H1 (cell line): Measurements from ENCODE around the gene SNX27. TPM values are rescaled to one million over a fixed set of nuclear protein-coding genes. Genes with fewer than 3 reads are reported as not detected.

Experiments used
- CTCF ChIA-PET: fragments of 300-600 bp; sonication (Branson Sonifier 250); formaldehyde crosslinking; loops from one replicate; lab custom pipeline; 2021; ENCODE audit not compliant: partially characterized antibody; lab: Charles Lee
- POLR2A ChIA-PET: fragments of 300-600 bp; sonication (Branson Sonifier 250); formaldehyde crosslinking; loops from one replicate; lab custom pipeline; 2021; ENCODE audit warnings: inconsistent platforms; ENCODE audit not compliant: partially characterized antibody; lab: Charles Lee
- DNase-seq, 2 experiments: peaks; one replicate each; pipeline versions ENCODE4 v3.0.0 to v3.0.0-alpha.2; 2010 to 2022; ENCODE audit warnings: low spot score in 2 of 2, low read depth in 1 of 2, mixed read lengths in 1 of 2
- FAIRE-seq: peaks from 2 replicates; lab custom pipeline; 2011; peaks lifted over from hg19 to GRCh38; lab: Jason Lieb, UNC
- H2AFZ ChIP-seq: 2 replicates; pipeline ENCODE4 v1.8.1; 2012; ENCODE audit warnings: low read length, inconsistent platforms
- H2AK5ac ChIP-seq: 2 replicates; pipeline ENCODE4 v1.6.1; 2013; ENCODE audit warnings: low read depth, low read length
- H2BK120ac ChIP-seq: replicated peaks from 2 replicates; pipeline ENCODE3; 2013; ENCODE audit warnings: low read depth, low read length, inconsistent platforms
- H2BK12ac ChIP-seq: 2 replicates; pipeline ENCODE4 v1.6.1; 2013; ENCODE audit warnings: low read depth, low read length
- H2BK15ac ChIP-seq: 2 replicates; pipeline ENCODE4 v1.6.1; 2013; ENCODE audit warnings: low read length
- H2BK20ac ChIP-seq: 2 replicates; pipeline ENCODE4 v1.6.1; 2013; ENCODE audit warnings: low read length
- H2BK5ac ChIP-seq: 2 replicates; pipeline ENCODE4 v1.6.1; 2013; ENCODE audit warnings: low read depth, low read length
- H3K14ac ChIP-seq: 2 replicates; pipeline ENCODE4 v1.6.1; 2013; ENCODE audit warnings: inconsistent platforms; ENCODE audit not compliant: insufficient read length
- H3K18ac ChIP-seq: 2 replicates; pipeline ENCODE4 v1.6.1; 2013; ENCODE audit warnings: low read length; ENCODE audit errors: extremely low read depth
- H3K23ac ChIP-seq: 2 replicates; pipeline ENCODE4 v1.6.1; 2013; ENCODE audit warnings: inconsistent platforms; ENCODE audit not compliant: insufficient read length
- H3K23me2 ChIP-seq: 2 replicates; pipeline ENCODE4 v1.6.1; 2013; ENCODE audit warnings: low read depth, low read length
- H3K27ac ChIP-seq: 2 replicates; pipeline ENCODE4 v1.6.1; 2011; ENCODE audit warnings: low read depth, low read length, inconsistent platforms
- H3K27me3 ChIP-seq, 4 experiments: replicated peaks in 1 of 4; 1 replicate in 1 of 4; 2 replicates in 3 of 4; pipeline versions ENCODE4 v1.6.1 to v1.8.1; 2011 to 2013; ENCODE audit warnings: low read length in 3 of 4, mild to moderate bottlenecking in 3 of 4, inconsistent platforms in 2 of 4, mixed read lengths in 2 of 4, moderate library complexity in 1 of 4; ENCODE audit not compliant: control insufficient read depth in 3 of 4, insufficient read depth in 3 of 4; ENCODE audit errors: extremely low read depth in 1 of 4
- H3K36me3 ChIP-seq, 4 experiments: 2 replicates each; pipeline versions ENCODE4 v1.6.1 to v1.8.1; 2011 to 2013; ENCODE audit warnings: mild to moderate bottlenecking in 4 of 4, low read length in 3 of 4, moderate library complexity in 2 of 4, control low read depth in 1 of 4, inconsistent platforms in 1 of 4; ENCODE audit not compliant: insufficient read depth in 4 of 4, control insufficient read depth in 2 of 4
- H3K4ac ChIP-seq: replicated peaks from 2 replicates; pipeline ENCODE3; 2013; ENCODE audit warnings: low read length, low read depth, mixed read lengths, inconsistent platforms; ENCODE audit not compliant: insufficient read length
- H3K4me1 ChIP-seq, 4 experiments: replicated peaks in 1 of 4; 1 replicate in 1 of 4; 2 replicates in 3 of 4; pipeline versions ENCODE4 v1.6.1 to v1.8.1; 2011 to 2013; ENCODE audit warnings: low read length in 3 of 4, inconsistent platforms in 2 of 4, mixed read lengths in 1 of 4; ENCODE audit not compliant: insufficient read depth in 4 of 4, control insufficient read depth in 3 of 4
- H3K4me2 ChIP-seq, 2 experiments: 2 replicates each; pipeline versions ENCODE4 v1.6.1 to v1.8.1; 2011 to 2013; ENCODE audit warnings: low read depth in 2 of 2, low read length in 2 of 2, control low read depth in 1 of 2, inconsistent platforms in 1 of 2, mild to moderate bottlenecking in 1 of 2; ENCODE audit not compliant: insufficient read depth in 1 of 2
- H3K4me3 ChIP-seq, 4 experiments: fragments of 200-600, 300-600 bp in 1 of 4; sonication (generic), shearing (Covaris generic), sonication (Bioruptor Twin) in 1 of 4; 2 replicates each; pipeline versions ENCODE4 v1.5.1 to v1.8.1; 2011 to 2016; ENCODE audit warnings: low read length in 4 of 4, low read depth in 3 of 4, control low read depth in 2 of 4, inconsistent platforms in 2 of 4, mild to moderate bottlenecking in 2 of 4, mixed read lengths in 1 of 4, moderate library complexity in 1 of 4; ENCODE audit not compliant: insufficient read depth in 2 of 4; ENCODE audit errors: extremely low read depth in 1 of 4
- H3K56ac ChIP-seq: replicated peaks from 2 replicates; pipeline ENCODE3; 2013; ENCODE audit warnings: low read depth, mild to moderate bottlenecking, mixed read lengths, low read length, inconsistent platforms; ENCODE audit not compliant: insufficient read length
- H3K79me1 ChIP-seq: 2 replicates; pipeline ENCODE4 v1.6.1; 2013; ENCODE audit warnings: low read depth, low read length, control low read depth
- H3K79me2 ChIP-seq, 2 experiments: 2 replicates each; pipeline versions ENCODE4 v1.6.1 to v1.8.1; 2012 to 2013; ENCODE audit warnings: low read length in 2 of 2, mild to moderate bottlenecking in 2 of 2, inconsistent platforms in 1 of 2; ENCODE audit not compliant: insufficient read depth in 2 of 2, control insufficient read depth in 1 of 2
- H3K9ac ChIP-seq, 4 experiments: replicated peaks in 1 of 4; 1 replicate in 1 of 4; 2 replicates in 3 of 4; pipeline versions ENCODE4 v1.6.1 to v1.8.1; 2011 to 2013; ENCODE audit warnings: low read depth in 3 of 4, low read length in 3 of 4, control low read depth in 2 of 4, mild to moderate bottlenecking in 2 of 4, moderate library complexity in 2 of 4, inconsistent platforms in 1 of 4; ENCODE audit errors: extremely low read depth in 1 of 4
- H3K9me3 ChIP-seq, 2 experiments: 2 replicates each; pipeline versions ENCODE4 v1.6.1 to v1.8.1; 2012 to 2013; ENCODE audit warnings: mild to moderate bottlenecking in 2 of 2, moderate library complexity in 2 of 2, control low read depth in 1 of 2, inconsistent platforms in 1 of 2, low read depth in 1 of 2, low read length in 1 of 2, mixed read lengths in 1 of 2; ENCODE audit not compliant: insufficient read depth in 2 of 2
- H4K20me1 ChIP-seq, 2 experiments: replicated peaks in 1 of 2; 2 replicates each; pipeline versions ENCODE3 to v1.8.1; 2011 to 2013; ENCODE audit warnings: inconsistent platforms in 2 of 2, low read length in 2 of 2, mild to moderate bottlenecking in 1 of 2; ENCODE audit not compliant: insufficient read depth in 2 of 2, control insufficient read depth in 1 of 2
- H4K5ac ChIP-seq: 2 replicates; pipeline ENCODE4 v1.6.1; 2013; ENCODE audit warnings: low read length, low read depth, mixed read lengths, inconsistent platforms; ENCODE audit not compliant: insufficient read length
- H4K8ac ChIP-seq: 2 replicates; pipeline ENCODE4 v1.8.0; 2013; ENCODE audit warnings: mild to moderate bottlenecking, moderate library complexity, low read length, inconsistent platforms; ENCODE audit not compliant: insufficient read depth; ENCODE audit errors: extremely low read depth
- H4K91ac ChIP-seq: replicated peaks from 2 replicates; pipeline ENCODE3; 2013; ENCODE audit warnings: low read length, mixed read lengths, inconsistent platforms; ENCODE audit not compliant: insufficient read length
- CBX5 ChIP-seq: fragments of 300-800, 300-1000 bp; sonication (generic); IDR thresholded peaks from 2 replicates; pipeline ENCODE4 v1.7.1; 2016; ENCODE audit warnings: antibody characterized with exemption, low read length, low read depth
- CBX8 ChIP-seq: fragments of 300-800, 300-1000 bp; sonication (generic); IDR thresholded peaks from 2 replicates; pipeline ENCODE4 v1.7.1; 2016; ENCODE audit warnings: low read depth, low read length, borderline replicate concordance
- KDM4A ChIP-seq: IDR thresholded peaks from one replicate; pipeline ENCODE4 v1.7.1; 2012; ENCODE audit warnings: low read depth, mild to moderate bottlenecking, moderate library complexity, low read length, inconsistent platforms; ENCODE audit not compliant: severe bottlenecking
- KDM5A ChIP-seq: fragments of 200-600 bp; IDR thresholded peaks from 2 replicates; pipeline ENCODE4 v1.7.1; 2012; ENCODE audit warnings: mild to moderate bottlenecking, low read length, inconsistent platforms, mixed read lengths
- NRF1 ChIP-seq: IDR thresholded peaks from 2 replicates; pipeline ENCODE4 v1.6.1; 2011; ENCODE audit warnings: mild to moderate bottlenecking, low read depth, low read length, improper control_type of control experiment
- POLR2A ChIP-seq, 2 experiments: IDR thresholded peaks; 1 replicate in 1 of 2; 2 replicates in 1 of 2; pipeline ENCODE4 v1.6.1; 2011; ENCODE audit warnings: low read depth in 2 of 2, low read length in 2 of 2, mild to moderate bottlenecking in 2 of 2; ENCODE audit errors: control extremely low read depth in 1 of 2
- RAD21 ChIP-seq, 2 experiments: IDR thresholded peaks in 1 of 2; conservative IDR thresholded peaks in 1 of 2; 2 replicates each; pipeline ENCODE4 v1.6.1; 2011; ENCODE audit warnings: low read depth in 2 of 2, low read length in 2 of 2, improper control_type of control experiment in 1 of 2, inconsistent platforms in 1 of 2, mild to moderate bottlenecking in 1 of 2, moderate library complexity in 1 of 2
- SRF ChIP-seq: IDR thresholded peaks from 2 replicates; pipeline ENCODE4 v1.6.1; 2011; ENCODE audit warnings: mild to moderate bottlenecking, low read depth, low read length, moderate library complexity
- TCF12 ChIP-seq: IDR thresholded peaks from 2 replicates; pipeline ENCODE4 v1.6.1; 2011; ENCODE audit warnings: low read depth, mild to moderate bottlenecking, low read length
- WGBS, 2 experiments: shearing (Covaris generic) in 1 of 2; methylation state at CpG; one replicate each; pipeline versions ENCODE4 v1.1.6 to v1.1.7; 2013 to 2015; ENCODE audit warnings: low lambda C conversion rate in 2 of 2, mixed read lengths in 2 of 2, inconsistent platforms in 1 of 2, low coverage in 1 of 2, missing lambda C conversion rate in 1 of 2; ENCODE audit not compliant: insufficient replicate concordance in 2 of 2, insufficient coverage in 1 of 2, insufficient read length in 1 of 2; ENCODE audit errors: extremely low coverage in 1 of 2, missing lambda C conversion rate in 1 of 2; 5-methylcytosine and 5-hydroxymethylcytosine counted together
- polyA plus RNA-seq, 7 experiments: library from polyadenylated mRNA; depleted of rRNA in 3 of 7; stranded (reverse) in 5 of 7; unstranded in 2 of 7; fragments of >200 nt in 5 of 7; fragments of 200-250 nt in 2 of 7; gene quantifications; 1 replicate in 5 of 7; 2 replicates in 1 of 7; 4 replicates in 1 of 7; pipeline versions ENCODE4 v1.2.1 to v1.2.3, GENCODE V29; 2011 to 2013; ENCODE audit warnings: missing spikeins in 2 of 7, mixed read lengths in 2 of 7
- total RNA-seq: library from RNA; stranded (reverse); fragmentation: NEBNext Ultra II Directional; extraction: Animal tissue kit (Norgen Biotek cat#: 25700); gene quantifications from 2 replicates; pipeline ENCODE4 v1.2.1, GENCODE V29; 2021

Gene SNX27
- total and polyA plus RNA-seq, 2 of the 8 experiments (the other 6 are each of a cell fraction or from before 2014, with no cell fraction given) = 23.4 to 65.4 TPM

DNA sequence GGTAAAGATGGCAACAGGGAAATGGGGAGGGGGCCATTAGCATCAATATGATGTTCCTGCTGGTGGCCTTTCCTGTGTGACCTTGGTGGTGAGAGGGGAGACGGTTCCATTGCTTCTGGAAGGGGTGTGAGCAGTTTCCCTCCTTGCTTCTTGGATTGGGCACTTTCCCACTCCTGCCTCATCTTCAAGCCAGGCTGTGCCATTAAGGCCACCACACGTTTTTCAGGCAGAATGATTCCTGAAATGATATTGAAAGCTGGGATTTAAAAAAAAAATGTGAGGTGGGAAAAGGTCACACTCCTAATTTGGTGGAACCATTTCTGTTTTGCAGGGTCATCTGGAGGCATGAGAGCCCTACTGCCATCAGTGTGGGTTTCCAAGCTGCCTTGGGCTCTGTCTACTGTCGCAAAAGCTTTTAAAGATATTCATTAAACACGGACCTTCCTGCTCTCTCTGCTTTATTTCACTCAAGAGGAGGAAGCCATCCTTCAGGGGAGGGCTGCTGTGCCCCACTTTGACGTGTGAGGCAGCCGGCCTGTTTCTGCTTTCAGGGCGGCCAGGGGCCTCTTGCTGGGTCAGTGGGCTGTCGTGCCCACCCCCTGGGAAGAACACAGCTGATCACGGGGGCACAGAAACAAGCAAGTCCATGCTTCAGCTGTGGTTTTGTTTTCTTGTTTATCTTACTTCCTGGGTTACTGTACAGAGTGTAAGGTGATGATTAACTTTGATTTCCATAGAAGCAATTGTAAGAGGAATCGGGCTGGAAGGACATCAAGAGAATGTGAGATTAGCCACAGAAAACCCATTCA is 117.5 kb downstream of the SNX27 start:
- H3K4me3 ChIP-seq = no peak overlapping the region
- no peak for TF ChIP-seq CBX8
- no peak for TF ChIP-seq NRF1
- no peak for TF ChIP-seq KDM5A
- TF ChIP-seq CBX5 = no peak
- TF ChIP-seq TCF12 = no peak
- TF ChIP-seq KDM4A = no peak
- no peak for TF ChIP-seq POLR2A (IDR thresholded peaks at IDR 0.05; ENCODE audit: control extremely low read depth in 1 of 2, low read depth in 2 of 2, low read length in 2 of 2)
- TF ChIP-seq RAD21 (IDR thresholded peaks at IDR 0.05 in 1 of 2, conservative IDR thresholded peaks at IDR 0.05 in 1 of 2; ENCODE audit: low read depth in 2 of 2, low read length in 2 of 2) = no peak
- no peak for TF ChIP-seq SRF
- TF ChIP-seq, all 59 proteins: peak for 0
- Histone ChIP-seq H3K4ac (no peak overlapping the region), H4K8ac (no peak overlapping the region), H2BK120ac (no peak overlapping the region), H3K79me1 (no peaks in the 10 kb centered on the region), H3K14ac (no peak overlapping the region), H3K9me3 (no peaks in the 10 kb centered on the region), H2AFZ (no peak overlapping the region), H3K36me3 (no peaks in the 10 kb centered on the region), H3K79me2 (no peaks in the 10 kb centered on the region), H3K27me3 (no peaks in the 10 kb centered on the region; a peak in 1 of 7 replicates), H2BK5ac (no peak overlapping the region), H4K91ac (no peak overlapping the region), H3K56ac (no peak overlapping the region), H3K4me1 (peaks cover 3 to 10% (median 6%) of the 10 kb centered on the region in 4 experiments), H4K5ac (no peak overlapping the region), H2BK20ac (no peak overlapping the region), H3K18ac (no peak overlapping the region), H3K4me2 (peak overlapping the region; percentile 2 to 40; a peak in 1 of 4 replicates), H3K27ac (no peak overlapping the region), H3K9ac (no peak overlapping the region), H4K20me1 (no peaks in the 10 kb centered on the region), H2BK15ac (no peak overlapping the region; the same call in 1 of the 2 replicates), H2BK12ac (no peak overlapping the region), H2AK5ac (no peak overlapping the region), H3K23ac (no peak overlapping the region), H3K23me2 (no peaks in the 10 kb centered on the region)
- no peak for DNase-seq
- no peak for FAIRE-seq
- 68% methylated on average over 10 of the region's 10 CpGs; no CpG with 5 or more reads in 1 of the 2 experiments for WGBS, 2 experiments
- CTCF ChIA-PET = interaction anchor here (0.9 to 2.5 kb wide), 8 partner anchors 11 to 70 kb away, joined by 3 to 14 read pairs (median 4); no protein-coding TSS in a partner anchor
- POLR2A ChIA-PET = interaction anchor here (1.1 to 2.5 kb wide), 5 partner anchors 12 to 189 kb away, joined by 3 to 10 read pairs (median 3); partner anchors contain the start of genes C2CD4D and TUFT1
